Measurements from ENCODE around the gene TSHZ1. TPM values are rescaled to one million over a fixed set of nuclear protein-coding genes. Genes with fewer than 3 reads are reported as not detected.

Gene TSHZ1
- total RNA-seq, 1 donor: 10.5 TPM

- Histone ChIP-seq H3K36me3 (ENCODE audit: insufficient read depth, low read length) (no peaks in the 10 kb centered on the region), H3K27ac (ENCODE audit: low read depth, low read length) (no peak overlapping the region), H3K79me2 (ENCODE audit: insufficient read depth, low read length) (no peaks in the 10 kb centered on the region), H3K9me3 (ENCODE audit: low read depth, low read length) (no peaks in the 10 kb centered on the region), H3K4me3 (ENCODE audit: insufficient read depth, low read length) (no peak overlapping the region), H3K4me2 (ENCODE audit: insufficient read depth, low read length) (no peak overlapping the region), H4K20me1 (ENCODE audit: insufficient read depth, low read length) (no peaks in the 10 kb centered on the region), H3K4me1 (ENCODE audit: insufficient read depth, low read length) (no peaks in the 10 kb centered on the region), H2AFZ (ENCODE audit: low read length) (no peak overlapping the region), H3K27me3 (ENCODE audit: insufficient read depth, low read length) (peaks cover 2% of the 10 kb centered on the region)
- peak; percentile 54 for DNase-seq (ENCODE audit: insufficient read length, low spot score, missing footprints)
- no peak for TF ChIP-seq CTCF (IDR thresholded peaks at IDR 0.05; ENCODE audit: extremely low read depth, low read depth, low read length)
Observed at GRCh38 chr18:75167759-75168618, 42.6 kb upstream of the TSHZ1 start.

- H3K9me3 ChIP-seq (ENCODE audit: low read depth, low read length): no peaks in the 10 kb centered on the region
- no peak overlapping the region for H3K27ac ChIP-seq (ENCODE audit: low read depth, low read length)
- H2AFZ ChIP-seq (ENCODE audit: low read length): no peak overlapping the region
- H3K36me3 ChIP-seq (ENCODE audit: insufficient read depth, low read length): no peaks in the 10 kb centered on the region
- no peak overlapping the region for H3K4me2 ChIP-seq (ENCODE audit: insufficient read depth, low read length)
- no peak for TF ChIP-seq CTCF (IDR thresholded peaks at IDR 0.05; ENCODE audit: extremely low read depth, low read depth, low read length)
- no peak overlapping the region for H3K4me3 ChIP-seq (ENCODE audit: insufficient read depth, low read length)
- no peaks in the 10 kb centered on the region for H4K20me1 ChIP-seq (ENCODE audit: insufficient read depth, low read length)
- no peaks in the 10 kb centered on the region for H3K79me2 ChIP-seq (ENCODE audit: insufficient read depth, low read length)
- H3K4me1 ChIP-seq (ENCODE audit: insufficient read depth, low read length): no peaks in the 10 kb centered on the region
- no peak for DNase-seq (ENCODE audit: insufficient read length, low spot score, missing footprints)
- peaks cover 2% of the 10 kb centered on the region for H3K27me3 ChIP-seq (ENCODE audit: insufficient read depth, low read length)
Observed at GRCh38 chr18:75168619-75169018, 42.0 kb upstream of the TSHZ1 start.

DNA sequence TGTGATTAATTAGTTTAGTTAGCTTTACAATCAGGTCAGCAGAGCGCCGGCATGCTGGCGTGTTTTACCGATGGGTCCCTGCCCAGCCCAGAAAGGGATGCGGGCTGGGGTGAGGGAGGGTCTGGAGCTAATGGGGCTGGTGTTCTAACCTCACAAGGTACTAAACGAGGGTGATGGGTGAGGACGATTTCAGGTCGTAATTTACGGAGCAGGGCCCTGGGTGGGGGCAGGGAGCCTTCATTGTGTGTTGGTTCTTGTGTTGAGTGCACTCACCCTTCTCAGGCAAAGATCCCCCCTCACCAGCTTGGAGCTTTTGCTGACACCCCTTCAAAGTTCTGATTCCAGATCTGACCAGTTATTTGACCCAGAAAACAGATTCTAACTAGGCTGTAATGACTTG lies 41.2 kb upstream of the TSHZ1 start:
- Histone ChIP-seq H3K27me3 (ENCODE audit: insufficient read depth, low read length) (peaks cover 2% of the 10 kb centered on the region), H3K79me2 (ENCODE audit: insufficient read depth, low read length) (no peaks in the 10 kb centered on the region), H3K4me3 (ENCODE audit: insufficient read depth, low read length) (no peak overlapping the region)

More for the DNA sequence above, 41.2 kb upstream of the TSHZ1 start:
- no peak for TF ChIP-seq CTCF (IDR thresholded peaks at IDR 0.05; ENCODE audit: extremely low read depth, low read depth, low read length)
- Histone ChIP-seq H3K36me3 (ENCODE audit: insufficient read depth, low read length) (no peaks in the 10 kb centered on the region), H3K4me1 (ENCODE audit: insufficient read depth, low read length) (no peaks in the 10 kb centered on the region), H4K20me1 (ENCODE audit: insufficient read depth, low read length) (no peaks in the 10 kb centered on the region), H3K27ac (ENCODE audit: low read depth, low read length) (no peak overlapping the region), H3K4me2 (ENCODE audit: insufficient read depth, low read length) (no peak overlapping the region), H3K9me3 (ENCODE audit: low read depth, low read length) (no peaks in the 10 kb centered on the region), H2AFZ (ENCODE audit: low read length) (no peak overlapping the region)
- DNase-seq (ENCODE audit: insufficient read length, low spot score, missing footprints): no peak
